Thoracic aorta (tissue), 2 donors: ENCODE results near the gene ANKUB1. TPM values are rescaled to one million over a fixed set of nuclear protein-coding genes. Genes with fewer than 3 reads are reported as not detected.
A peak's percentile ranks its signal among the peaks of the same experiment; 100 is the strongest.

ENCODE experiments used
- ATAC-seq: fragments of 150-250 bp; one replicate; pipeline ENCODE4 v1.8.0; 2017; ENCODE audit warnings: low read depth; ENCODE audit not compliant: insufficient number of reproducible peaks, low FRiP score
- DNase-seq: peaks from one replicate; pipeline ENCODE4 v3.0.0-alpha.2; 2020; ENCODE audit warnings: low spot score
- H3K27ac ChIP-seq, 2 donors: fragments of 200-600 bp; sonication (generic); 1 replicate in 1 of 2; 2 replicates in 1 of 2; pipeline ENCODE4 v1.5.1; 2016; ENCODE audit warnings: mild to moderate bottlenecking in 2 of 2, moderate library complexity in 2 of 2
- H3K27me3 ChIP-seq: fragments of 200-600 bp; sonication (generic); replicated peaks from 2 replicates; pipeline ENCODE4 v1.6.0; 2016; ENCODE audit warnings: mild to moderate bottlenecking; ENCODE audit not compliant: insufficient read depth
- H3K36me3 ChIP-seq: fragments of 200-600 bp; sonication (generic); one replicate; pipeline ENCODE4 v1.5.1; 2016
- H3K4me1 ChIP-seq, 2 donors: fragments of 200-600 bp; sonication (generic); 1 replicate in 1 of 2; 2 replicates in 1 of 2; pipeline versions ENCODE4 v1.5.1 to v1.6.0; 2016; ENCODE audit warnings: low read depth in 2 of 2, mild to moderate bottlenecking in 1 of 2; ENCODE audit not compliant: control insufficient read depth in 1 of 2
- H3K4me3 ChIP-seq: fragments of 200-600 bp; sonication (generic); 2 replicates; pipeline ENCODE4 v1.5.1; 2016; ENCODE audit warnings: mild to moderate bottlenecking
- H3K9me3 ChIP-seq: fragments of 200-600 bp; sonication (generic); 2 replicates; pipeline ENCODE4 v1.5.1; 2016
- total RNA-seq, 2 donors: library from RNA; depleted of rRNA; stranded (reverse); fragments of >200 nt; gene quantifications; one replicate each; pipeline versions ENCODE4 v1.1.0 to v1.2.3, GENCODE V29; 2016
- TF ChIP-seq, protein P1 (sequence below): fragments of 200-600 bp; sonication (generic); IDR thresholded peaks from one replicate; pipeline ENCODE4 v1.5.1; 2019; ENCODE audit warnings: antibody characterized with exemption

The ANKUB1 gene
- total RNA-seq, 2 donors from 2014 or later, result 0.81 TPM; not detected in 1

DNA sequence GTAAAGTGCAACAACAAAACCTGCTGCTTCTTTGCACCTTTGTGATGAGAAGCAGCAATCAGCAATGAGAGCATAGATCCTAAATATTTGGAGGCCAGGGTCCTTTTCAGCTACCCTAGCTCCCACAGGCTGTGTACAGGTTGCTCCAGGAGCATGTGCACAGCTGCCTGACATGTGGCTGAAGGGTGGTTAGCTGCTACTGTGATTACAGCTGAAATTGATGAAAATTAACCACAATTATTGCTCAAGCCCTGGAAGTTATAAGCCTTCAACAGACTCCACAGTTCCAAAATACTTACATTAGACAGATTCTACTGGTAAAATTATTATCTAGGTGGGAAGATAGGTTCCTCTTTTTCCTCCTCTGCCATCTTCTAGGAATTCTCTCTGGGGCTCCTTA is 68.6 kb downstream of the ANKUB1 start:
- DNase-seq (no peak), ATAC-seq (no peak)
- Histone ChIP-seq H3K9me3 (peaks cover 6% of the 10 kb centered on the region), H3K4me3 (no peak overlapping the region), H3K27me3 (no peaks in the 10 kb centered on the region), H3K4me1 (no peaks in the 10 kb centered on the region), H3K36me3 (no peaks in the 10 kb centered on the region), H3K27ac (no peak overlapping the region)
- TF ChIP-seq, protein P1, sequence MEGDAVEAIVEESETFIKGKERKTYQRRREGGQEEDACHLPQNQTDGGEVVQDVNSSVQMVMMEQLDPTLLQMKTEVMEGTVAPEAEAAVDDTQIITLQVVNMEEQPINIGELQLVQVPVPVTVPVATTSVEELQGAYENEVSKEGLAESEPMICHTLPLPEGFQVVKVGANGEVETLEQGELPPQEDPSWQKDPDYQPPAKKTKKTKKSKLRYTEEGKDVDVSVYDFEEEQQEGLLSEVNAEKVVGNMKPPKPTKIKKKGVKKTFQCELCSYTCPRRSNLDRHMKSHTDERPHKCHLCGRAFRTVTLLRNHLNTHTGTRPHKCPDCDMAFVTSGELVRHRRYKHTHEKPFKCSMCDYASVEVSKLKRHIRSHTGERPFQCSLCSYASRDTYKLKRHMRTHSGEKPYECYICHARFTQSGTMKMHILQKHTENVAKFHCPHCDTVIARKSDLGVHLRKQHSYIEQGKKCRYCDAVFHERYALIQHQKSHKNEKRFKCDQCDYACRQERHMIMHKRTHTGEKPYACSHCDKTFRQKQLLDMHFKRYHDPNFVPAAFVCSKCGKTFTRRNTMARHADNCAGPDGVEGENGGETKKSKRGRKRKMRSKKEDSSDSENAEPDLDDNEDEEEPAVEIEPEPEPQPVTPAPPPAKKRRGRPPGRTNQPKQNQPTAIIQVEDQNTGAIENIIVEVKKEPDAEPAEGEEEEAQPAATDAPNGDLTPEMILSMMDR, result no peak

DNA sequence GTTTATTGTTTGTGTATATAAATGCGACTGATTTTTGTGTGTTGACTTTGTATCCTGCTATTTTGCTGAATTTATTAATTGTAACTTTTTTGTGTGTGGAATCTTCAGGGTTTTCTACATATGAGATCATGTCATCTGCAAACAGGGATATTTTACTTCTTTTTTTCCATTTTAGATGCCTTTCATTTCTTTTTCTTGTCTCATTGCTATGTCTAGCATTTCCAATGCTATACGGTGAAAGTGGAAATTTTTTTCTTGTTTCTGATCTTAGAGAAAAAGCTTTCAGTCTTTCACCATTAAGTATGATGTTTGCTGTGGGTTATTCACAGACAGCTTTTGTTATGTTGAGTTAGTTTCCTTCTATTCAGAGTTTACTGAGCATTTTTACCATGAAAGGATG is 71.4 kb downstream of the ANKUB1 start:
- TF ChIP-seq, protein P1, result no peak
- ATAC-seq, result no peak
- no peak overlapping the region for H3K4me3 ChIP-seq
- no peak overlapping the region for H3K27ac ChIP-seq
- no peaks in the 10 kb centered on the region for H3K36me3 ChIP-seq
- H3K27me3 ChIP-seq, result no peaks in the 10 kb centered on the region
- no peak for DNase-seq
- peaks cover 0 to 3% of the 10 kb centered on the region in 2 donors for H3K4me1 ChIP-seq
- peaks cover 6% of the 10 kb centered on the region for H3K9me3 ChIP-seq

DNA sequence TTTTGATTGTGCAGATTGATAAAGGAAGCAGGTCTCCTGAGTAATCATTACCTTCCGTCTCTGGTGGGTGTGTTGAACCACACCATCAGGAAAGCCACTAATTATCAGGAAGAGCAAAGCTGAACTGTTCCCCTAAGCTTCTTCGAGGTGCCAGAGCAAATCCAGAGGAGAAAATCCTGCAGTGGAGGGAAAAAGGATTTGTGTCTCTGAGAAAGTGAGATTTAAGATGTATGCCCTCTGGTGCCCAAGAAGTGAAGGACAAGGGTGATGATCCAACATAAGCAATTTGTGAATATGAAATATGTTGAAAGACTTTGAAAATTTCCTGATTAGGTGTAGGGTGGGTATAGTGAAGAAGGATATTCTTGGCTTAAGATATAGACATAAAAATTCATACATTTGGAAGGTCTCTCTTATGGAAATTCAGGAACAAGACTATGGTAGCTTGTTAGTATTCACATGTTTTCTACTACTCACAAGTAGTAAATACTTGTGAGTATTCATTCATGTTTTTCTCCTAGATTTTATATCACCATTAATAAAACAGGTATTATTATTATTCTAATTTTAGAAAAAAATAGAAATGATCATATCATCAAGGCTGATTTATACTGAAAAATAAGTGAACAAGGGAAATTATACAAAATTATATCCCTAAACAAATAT is 74.8 kb downstream of the ANKUB1 start:
- TF ChIP-seq, protein P1, result peak; percentile 76
- no peaks in the 10 kb centered on the region for H3K36me3 ChIP-seq
- DNase-seq (peak; percentile 16), ATAC-seq (no peak)
- peak overlapping the region; percentile 51 for H3K4me3 ChIP-seq
- peaks cover 6% of the 10 kb centered on the region for H3K9me3 ChIP-seq
- H3K27ac ChIP-seq, result no peak overlapping the region
- no peaks in the 10 kb centered on the region for H3K27me3 ChIP-seq
- peaks cover 0 to 3% of the 10 kb centered on the region in 2 donors for H3K4me1 ChIP-seq

DNA sequence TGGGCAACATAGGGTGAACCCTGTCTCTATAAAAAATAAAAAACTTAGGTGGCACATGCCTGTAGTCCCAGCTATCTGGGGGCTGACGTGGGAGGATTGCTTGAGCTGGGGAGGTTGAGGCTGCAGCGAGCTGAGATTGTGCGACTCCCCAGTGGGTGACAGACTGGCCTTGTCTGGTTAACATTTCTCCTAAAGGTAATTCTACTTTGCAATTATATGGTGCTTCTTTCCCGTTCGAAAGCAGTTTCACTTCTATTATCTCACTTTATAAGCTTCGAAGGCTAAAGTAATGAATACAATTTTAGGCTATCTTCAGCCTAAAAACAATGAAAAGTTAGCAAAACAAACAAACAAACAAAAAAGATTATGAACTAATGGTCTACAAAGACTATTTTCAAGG is 75.4 kb downstream of the ANKUB1 start:
- H3K27ac ChIP-seq, result no peak overlapping the region
- peak overlapping the region; percentile 51 for H3K4me3 ChIP-seq
- H3K36me3 ChIP-seq, result no peaks in the 10 kb centered on the region
- H3K27me3 ChIP-seq, result no peaks in the 10 kb centered on the region
- no peak for ATAC-seq
- peaks cover 0 to 3% of the 10 kb centered on the region in 2 donors for H3K4me1 ChIP-seq
- no peak for DNase-seq
- peaks cover 6% of the 10 kb centered on the region for H3K9me3 ChIP-seq
- TF ChIP-seq, protein P1, result no peak

DNA sequence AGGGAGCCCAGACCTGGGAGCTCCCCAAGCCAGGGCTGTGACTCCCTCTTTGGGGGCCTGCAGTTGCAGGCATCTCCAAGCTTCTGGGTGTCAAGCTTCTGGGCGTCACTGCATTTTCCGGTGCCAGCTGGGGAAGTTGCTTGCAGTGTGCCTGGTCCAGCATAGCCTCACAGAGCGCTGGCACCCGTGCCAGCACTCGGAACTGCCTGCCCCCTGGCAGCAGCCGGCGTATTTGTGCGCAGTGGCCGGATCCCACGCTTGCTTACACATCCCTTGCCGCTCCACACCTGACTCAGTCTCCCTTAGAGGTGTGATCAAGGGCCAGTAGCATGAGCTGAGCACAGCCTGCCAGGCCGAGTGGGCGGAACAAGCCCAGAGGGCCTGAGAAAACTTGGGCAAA is 77.1 kb downstream of the ANKUB1 start:
- TF ChIP-seq, protein P1, result no peak
- Histone ChIP-seq H3K27me3 (no peaks in the 10 kb centered on the region), H3K36me3 (no peaks in the 10 kb centered on the region), H3K4me3 (no peak overlapping the region), H3K4me1 (peaks cover 0 to 3% of the 10 kb centered on the region in 2 donors), H3K9me3 (no peaks in the 10 kb centered on the region), H3K27ac (no peak overlapping the region)
- DNase-seq (no peak), ATAC-seq (no peak)
